NCI-H446 (cell line): ENCODE measurements around the gene FYN.
"Not testable (repeated sequence)": the region's sequence is repeated elsewhere in the genome, so short reads cannot be mapped to it uniquely, and the experiment has no call there.

Experiments
- DNase-seq, 2 experiments: peaks; one replicate each; lab custom pipeline; 2025; lab: John Stamatoyannopoulos, UW

The FYN gene

DNA sequence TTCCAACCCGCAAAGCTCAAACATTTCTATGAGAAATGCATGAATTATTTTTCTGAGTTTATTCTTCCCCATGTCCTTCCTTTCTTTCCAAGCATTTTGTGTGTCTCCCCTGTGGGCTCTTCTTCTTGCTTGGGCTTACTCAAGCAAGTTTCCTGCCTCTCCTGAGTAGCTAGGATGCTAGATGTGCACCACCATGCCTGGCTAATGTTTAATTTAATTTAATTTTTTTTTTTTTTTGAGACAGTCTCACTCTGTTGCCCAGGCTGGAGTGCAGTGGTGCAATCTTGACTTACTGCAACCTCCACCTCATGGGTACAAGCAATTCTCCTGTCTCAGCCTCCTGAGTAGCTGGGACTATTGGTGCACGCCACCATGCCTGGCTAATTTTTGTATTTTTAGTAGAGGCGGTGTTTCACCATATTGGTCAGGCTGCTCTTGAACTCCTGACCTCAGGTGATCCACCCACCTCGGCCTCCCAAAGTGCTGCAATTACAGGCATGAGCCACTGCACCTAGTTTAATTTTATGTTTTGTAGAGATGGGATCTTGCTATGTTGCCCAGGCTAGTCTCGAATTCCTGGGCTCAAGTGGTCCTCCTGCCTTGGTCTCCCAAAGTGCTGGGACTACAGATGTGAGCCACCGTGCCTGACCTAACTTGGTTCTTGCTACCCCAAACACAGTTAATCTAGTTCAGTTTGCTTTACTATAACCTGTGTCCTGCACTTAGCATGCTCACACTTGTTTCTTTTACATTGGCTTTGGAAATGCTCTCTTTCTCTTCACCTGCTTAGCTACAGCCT lies 192.2 kb downstream of the FYN start:
- not testable (repeated sequence) for DNase-seq

DNA sequence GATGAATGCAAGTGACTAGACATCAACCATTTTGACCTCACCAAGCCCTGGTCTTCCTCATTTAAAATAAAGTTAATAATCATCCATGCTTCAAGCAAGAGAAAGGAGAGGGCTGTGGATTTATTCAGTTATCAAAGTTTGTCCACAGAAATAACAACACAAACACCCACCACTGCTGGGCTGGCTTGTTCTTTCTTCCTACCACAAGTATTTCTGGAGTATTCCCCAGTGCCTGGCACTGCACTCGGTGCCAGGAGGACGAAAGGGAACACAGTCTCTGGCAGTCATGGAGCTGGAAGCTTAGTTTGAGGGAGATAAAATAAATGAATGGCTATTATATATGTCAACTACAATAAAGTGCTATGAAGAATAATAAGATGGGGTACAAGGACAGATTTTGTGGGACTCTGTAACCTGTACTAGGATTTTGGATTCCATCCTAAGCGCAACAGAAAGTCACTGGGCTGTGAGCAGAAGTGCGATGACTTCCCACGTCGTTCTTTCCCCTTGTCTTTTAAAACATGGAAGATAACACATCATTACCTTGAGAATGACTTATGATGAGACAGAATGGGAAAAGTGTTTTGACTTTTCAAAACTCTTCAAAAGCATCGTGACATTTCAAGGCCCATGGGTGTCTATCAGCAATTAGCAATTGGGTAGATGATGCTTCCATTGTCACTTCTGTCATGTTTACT lies 193.1 kb downstream of the FYN start:
- DNase-seq, result no peak

DNA sequence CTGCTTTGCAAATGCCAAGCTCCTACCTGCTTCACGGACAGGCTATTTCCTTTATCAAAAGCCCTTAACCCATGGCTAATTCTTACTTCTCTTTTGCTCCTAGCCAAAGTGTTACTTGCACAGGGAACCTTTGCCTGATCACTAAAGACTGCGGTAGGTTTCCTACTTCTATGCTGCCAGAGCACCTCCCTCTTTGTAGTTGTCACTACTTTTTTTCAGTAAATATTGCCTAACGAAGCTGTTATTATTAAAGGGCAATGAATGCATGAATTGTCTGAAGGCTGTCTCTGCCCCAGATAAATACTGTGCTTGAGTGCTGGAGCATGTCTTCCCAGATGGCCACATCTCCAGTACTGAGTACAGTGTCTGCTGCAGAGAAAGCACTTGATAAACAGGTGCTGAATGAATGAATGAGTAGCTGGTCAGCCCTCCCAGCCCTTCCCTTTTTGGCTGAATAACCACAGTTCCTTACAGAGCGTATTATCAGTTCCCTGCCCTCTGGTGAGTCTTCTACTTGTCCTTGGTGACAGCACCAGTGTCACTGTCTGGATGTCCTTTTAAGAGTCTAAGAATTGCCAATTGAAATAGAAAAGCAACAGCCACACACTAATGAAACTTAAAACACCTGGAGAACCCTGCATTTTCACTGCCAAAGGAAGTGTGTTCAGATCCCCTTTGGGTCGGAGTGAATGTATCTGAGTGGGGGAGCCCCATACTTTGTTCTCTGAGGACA lies 194.0 kb downstream of the FYN start:
- DNase-seq, result no peak

DNA sequence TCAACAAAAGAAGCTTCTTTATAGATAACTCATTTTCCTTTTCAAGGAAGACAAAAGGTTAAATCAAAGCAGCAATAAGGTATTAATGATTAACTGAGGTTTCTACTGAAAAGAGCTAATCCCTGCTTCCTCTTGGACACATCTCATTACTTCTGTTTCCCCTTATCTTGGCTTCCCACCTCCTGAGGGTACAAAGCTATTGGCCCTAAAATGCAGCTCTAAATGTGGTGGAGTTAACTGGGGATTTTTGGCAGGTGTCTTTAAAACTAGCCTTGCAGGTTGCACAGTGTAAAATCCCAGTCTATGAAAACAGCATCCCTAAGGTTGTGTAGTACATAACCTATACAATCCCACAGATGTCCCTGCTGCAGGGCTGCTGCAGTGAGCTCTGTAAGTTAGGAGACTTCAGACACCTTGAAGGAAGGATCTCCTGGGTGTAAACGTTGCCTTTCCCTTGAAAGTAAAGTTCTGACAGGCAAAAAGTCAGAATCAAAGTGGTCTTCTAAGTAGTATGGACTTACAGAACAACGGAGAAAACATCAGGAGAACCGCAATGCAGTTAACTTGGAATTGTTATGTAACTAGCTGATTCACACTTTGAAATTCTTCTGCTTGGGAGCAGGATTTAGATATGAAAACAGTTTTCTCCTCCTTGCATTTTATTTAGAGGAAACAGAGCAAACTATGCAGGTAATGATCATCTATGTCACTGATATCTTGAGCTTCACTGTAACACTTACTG lies 195.8 kb downstream of the FYN start:
- DNase-seq, result no peak

DNA sequence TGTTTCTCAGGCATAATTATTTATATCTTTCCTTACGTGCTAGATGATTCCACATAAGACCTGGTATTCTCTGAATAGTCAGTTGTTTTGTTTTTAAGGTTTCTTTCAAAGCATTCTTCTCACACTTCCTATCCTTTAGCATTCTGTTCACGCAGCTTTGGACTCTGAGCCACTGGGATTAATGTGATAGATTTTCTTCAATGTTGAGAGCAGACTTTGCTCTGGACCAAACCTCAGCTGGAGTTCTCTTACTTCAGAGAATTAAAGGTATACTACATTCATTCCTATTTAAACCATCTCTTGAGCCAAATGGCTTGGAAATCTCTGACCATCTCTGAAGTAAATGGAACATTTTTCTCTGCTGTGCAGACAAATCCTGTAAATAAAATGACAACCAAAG lies 196.9 kb downstream of the FYN start:
- DNase-seq, result no peak

DNA sequence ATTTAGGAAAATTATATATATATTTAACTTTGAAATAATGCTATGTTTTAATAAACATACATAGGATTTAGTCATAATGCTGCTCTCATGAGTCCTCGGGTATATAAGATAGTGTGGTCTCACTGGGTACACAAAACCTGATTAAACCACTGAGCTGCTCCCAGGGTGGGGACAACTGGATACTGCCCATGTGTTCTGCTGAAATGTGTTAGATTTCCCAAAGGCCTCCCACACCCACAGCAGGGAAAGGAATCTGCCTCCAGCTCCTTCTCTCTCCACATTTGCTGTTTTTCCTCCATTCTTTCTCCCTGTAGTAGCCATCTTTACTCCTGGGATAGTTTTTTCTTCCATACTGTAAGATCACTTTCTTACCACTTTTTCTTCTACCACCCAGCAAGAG lies 198.4 kb downstream of the FYN start:
- no peak for DNase-seq

DNA sequence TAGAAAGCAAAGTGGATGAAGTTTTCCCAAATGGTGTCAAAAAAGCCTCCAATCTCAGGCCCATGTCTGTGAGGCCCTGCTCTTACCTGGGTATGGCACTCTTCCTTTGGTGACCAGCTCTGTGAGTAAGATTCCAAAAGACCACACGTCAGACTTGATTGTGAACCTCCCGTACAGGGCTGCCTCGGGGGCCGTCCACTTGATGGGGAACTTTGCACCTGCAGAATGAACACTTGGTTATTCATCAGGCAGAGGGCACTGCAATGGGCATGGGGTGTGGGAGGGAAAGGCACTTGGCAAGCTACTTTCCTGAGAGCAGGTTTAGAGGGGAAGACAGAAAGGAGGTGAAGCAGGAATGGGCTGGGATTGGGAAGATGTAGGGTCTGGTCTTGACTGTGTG lies 198.8 kb downstream of the FYN start:
- DNase-seq, result no peak

DNA sequence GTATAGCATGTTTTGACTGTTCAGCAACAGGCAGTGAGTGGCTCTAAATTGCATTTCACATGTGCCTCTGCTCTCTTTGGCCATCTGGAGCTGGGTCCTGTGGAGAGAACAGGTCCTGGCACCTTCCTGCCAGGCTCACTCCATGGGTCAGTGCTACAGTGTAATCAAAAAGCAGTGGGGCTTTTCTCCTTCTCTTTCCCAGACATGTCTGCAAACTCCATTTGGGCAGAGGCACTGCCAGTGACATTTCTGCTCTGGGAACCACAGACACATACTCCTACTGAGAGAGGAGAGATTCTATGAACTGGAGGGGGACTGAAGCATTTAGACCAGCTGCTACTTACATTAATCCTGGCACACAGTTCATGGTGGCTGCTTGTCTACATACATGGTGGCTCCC lies 199.3 kb downstream of the FYN start:
- DNase-seq, result no peak

DNA sequence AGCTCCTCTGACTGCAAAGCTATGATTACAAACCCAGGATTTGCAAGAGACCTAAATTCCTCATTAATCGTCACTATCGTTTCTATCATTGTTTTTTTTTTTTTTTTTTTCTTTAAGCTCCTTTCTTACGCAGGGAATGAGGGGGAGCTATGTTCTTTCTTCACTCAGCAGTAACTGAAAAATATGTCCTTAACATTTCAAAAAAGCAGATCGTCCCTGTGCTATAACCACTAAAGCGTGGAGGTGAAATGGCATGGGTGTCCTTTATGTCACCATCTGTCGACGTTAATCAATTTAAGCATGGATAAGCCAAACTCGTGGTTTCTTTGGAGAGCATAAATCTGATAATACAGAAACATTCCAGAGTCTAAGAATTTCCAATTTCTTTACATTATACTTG lies 199.7 kb downstream of the FYN start:
- no peak for DNase-seq

DNA sequence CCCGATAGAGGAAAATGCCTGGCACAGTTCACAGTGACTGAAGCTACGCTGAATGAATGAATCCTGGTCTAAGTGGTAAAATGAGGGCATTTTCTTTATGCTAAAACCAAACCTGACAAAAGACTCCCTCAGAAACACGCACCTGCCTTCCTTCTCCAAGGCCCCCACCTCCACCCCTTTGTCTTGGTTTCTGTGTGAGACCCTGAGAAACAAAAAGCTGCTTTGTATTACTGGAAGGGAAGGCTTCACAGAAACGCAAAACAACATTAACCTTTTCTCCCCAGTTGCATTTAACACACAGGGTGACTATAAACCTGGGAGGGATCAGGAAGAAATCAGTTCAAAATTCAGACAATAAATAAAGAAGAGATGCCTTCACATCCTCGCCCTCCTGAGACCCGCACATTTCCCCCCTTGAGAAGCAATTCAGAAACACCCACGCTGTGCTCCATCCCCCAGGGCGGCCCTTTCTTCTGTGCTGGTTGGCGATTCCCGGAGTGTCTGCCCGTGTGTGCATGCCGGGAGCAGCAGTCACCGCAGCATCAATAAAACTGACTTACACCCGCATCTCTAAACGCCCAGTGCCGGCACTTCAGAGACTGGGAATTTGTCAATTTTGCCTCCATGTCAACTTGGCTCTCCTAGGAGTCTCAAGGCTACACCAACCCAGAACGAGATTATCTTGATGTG lies 200.3 kb downstream of the FYN start:
- no peak for DNase-seq

DNA sequence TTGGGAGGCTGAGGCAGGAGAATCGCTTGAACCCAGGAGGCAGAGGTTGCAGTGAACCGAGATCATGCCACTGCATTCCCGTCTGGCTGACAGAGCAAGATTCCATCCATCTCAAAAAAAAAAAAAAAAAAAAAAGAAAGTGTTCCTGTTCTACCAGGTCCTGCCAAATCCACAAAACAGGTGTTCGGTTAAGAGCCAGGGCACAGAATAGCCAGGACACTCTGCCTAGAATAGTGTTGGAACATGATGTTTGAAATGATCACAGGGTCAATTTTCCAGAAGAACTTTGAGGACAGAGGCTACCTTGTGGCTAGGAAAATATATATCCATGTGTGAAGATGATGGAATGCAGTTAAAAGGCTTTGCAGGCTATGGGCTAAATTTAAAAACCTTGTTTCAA lies 203.9 kb downstream of the FYN start:
- no peak for DNase-seq

DNA sequence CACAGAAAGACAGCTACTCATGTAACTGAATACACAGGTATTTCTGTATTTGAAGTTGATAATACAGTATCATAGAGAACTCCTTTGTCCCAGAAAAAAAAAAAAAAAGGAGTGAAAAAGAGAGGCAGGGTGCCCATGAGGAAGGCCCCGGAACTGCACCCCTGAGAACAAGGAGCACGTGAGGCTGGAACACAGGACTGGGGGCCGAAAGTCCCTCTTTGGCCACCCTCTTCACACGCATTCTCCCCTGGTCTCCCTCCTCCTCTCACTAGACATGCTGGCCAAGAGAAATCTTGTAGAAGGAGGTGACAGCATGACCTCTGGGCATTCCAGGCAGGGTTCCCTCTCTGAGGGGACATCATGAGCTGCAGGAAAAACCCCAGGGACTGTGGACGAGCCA lies 204.8 kb downstream of the FYN start:
- DNase-seq, result no peak

DNA sequence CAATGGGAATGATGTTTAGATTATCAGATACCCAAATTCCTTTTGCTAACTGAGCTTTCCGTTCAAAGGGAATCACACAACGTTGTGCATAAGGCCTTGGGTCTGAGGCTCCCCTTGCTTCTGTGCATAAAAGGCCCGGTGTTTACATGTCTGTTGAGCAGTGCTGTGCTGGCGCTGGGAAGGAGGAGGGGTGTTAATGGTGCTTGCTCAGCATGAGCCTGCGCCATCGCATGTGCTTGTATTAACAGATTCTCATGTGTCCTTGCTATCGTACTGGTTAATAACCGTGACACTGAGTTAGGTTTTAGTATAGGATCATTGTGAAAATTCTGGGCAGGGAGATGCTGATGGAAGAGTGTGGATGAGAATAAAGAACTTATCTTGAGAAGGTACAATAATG lies 205.3 kb downstream of the FYN start:
- DNase-seq, result no peak

DNA sequence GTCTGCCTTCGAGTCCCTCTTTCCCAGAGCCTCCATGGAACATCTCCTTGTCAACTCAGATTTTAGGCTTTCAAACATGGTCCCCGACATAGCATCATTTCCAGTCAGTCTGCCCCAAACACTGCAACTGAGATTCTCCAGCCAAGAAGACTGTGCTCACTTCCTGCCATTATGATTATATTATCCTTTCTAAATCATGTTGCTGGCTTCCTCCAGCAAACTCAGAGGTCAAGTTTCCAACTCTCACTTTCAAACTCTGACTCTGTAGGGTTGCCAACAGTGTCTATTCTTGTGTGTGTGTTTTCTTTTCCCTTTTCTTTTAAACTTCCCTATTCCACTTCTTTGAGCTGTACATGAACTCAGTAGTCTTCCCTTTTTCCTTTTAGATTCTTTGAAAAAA lies 206.4 kb downstream of the FYN start:
- DNase-seq, result no peak

DNA sequence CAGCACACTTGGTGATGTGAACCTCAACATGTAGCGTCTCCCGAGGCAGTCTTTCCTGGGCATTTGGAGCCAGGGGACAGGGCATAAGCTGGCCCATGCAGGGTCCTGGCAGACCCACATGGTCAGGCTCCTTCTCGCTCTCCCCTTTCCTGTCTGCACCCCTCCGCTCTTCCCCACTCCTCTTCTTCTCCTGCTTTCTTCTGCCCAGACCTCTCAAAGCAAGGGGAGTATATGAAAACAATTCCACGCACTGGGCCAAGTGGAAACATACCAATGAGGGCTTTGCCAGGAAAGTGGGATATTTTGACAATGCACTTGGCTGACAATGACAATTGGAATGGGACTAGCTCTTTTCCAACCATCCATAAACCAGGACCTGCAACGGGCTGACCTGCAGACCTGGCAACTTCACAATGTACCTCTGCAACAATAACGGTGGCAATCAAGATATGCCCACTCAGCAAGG lies 208.7 kb downstream of the FYN start:
- no peak for DNase-seq

DNA sequence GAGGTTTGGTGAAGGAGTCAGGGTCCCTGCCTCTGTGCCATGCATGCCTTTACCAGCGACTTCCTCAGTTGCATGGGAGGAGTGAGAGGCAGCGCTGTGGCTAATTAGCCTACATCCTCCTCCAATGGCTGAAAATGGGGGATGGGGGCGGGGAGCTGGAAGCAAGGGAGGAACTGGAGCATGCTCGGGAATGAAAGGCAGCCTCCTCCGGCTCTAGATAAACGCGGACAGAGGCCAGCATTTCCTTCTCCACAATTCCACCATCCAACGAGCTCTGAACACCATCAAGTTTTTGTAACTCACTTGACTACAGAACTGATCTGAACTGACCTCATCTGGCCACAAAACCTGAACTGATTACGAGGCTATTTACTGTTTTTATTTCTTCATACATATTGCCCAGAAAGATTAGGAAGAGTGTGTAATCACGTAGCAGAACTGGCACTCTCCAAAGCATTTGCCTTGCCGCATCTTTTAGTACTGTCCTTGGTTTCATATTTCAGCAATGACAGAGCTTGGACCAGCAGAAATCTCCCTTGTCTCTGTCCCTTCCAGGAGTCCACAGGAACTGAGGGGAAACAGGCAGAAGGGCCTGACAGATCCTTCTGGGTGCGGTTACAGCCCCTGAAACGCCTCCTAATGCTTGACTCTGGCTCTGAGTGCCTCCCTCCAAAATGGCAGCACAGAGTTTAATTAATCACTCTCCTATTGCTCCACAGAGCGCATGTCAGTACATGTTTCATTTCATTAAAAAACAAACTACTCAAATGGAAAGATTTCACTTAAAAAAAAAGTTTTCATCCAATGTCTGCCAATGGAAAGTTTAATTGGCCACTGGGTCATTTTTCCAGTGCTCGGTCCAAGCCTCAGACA lies 209.3 kb downstream of the FYN start:
- no peak for DNase-seq

DNA sequence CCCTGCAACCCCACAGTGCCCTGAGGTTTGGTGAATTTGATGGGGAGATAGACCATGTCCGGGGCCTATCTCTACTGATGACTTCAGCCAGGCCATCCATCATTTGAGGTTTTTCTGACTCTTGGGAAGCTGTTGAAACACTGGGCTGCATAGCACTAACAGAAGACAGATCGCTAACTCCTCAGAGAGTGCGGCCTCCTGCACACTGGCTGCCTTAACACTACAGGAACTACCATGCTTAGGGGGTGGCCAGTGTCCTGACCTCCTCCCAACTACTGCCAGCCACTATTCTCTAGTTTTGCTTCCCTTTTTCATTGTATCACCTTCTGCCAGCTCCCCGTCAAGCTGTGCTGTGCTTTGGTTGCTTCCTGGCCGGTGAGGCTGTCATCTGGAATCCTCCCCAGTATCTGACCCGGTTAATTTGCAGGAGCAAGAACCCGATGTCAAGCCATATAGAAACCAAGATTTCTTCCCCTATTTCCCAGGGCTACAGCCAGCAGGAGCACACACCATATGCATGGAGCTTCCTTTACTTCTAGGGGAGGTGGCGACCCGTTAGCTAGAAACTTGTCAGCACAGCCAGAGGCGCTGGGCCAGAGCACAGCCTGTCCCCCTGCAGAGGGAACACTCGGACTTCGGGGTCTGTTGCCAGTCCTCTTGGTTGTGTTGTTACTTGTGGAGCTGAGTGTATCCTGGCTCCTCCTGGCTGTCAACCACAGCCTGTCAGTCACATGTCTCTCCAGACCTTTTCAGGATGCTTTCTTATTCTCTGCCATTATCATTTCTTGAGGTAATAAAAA lies 210.3 kb downstream of the FYN start:
- no peak for DNase-seq

DNA sequence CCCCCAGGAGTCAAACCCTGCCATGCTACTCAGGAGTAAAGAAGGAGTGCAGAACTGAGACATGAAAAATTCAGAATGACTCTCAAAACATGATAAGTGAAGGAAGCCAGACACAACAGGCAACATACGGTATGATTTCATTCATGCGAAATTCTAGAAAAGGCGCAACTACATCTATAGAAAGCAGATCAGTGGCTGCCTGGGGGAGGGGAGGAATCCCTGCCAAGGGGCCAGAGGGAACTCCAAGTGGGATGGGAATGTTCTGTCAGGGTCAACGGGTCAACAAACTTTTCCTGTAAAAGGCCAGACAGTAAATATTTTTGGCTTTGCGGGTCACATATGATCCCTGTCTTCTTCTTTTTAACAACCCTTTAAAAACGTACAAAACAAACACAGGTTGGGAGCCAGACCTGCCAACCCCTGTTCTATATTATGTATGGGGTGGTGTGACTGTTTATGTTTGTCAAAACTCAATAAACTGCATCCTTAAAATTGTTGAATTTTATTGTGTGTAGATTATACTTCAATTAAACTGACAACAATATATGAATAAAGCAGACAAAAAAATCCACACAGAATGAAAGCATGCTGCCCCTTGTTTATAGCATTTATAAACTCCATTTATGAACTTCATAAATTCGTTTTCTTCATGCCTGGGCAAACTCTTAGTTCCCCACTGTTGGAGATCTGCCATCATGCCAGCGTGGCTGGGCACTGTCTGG lies 211.0 kb downstream of the FYN start:
- DNase-seq, result no peak

DNA sequence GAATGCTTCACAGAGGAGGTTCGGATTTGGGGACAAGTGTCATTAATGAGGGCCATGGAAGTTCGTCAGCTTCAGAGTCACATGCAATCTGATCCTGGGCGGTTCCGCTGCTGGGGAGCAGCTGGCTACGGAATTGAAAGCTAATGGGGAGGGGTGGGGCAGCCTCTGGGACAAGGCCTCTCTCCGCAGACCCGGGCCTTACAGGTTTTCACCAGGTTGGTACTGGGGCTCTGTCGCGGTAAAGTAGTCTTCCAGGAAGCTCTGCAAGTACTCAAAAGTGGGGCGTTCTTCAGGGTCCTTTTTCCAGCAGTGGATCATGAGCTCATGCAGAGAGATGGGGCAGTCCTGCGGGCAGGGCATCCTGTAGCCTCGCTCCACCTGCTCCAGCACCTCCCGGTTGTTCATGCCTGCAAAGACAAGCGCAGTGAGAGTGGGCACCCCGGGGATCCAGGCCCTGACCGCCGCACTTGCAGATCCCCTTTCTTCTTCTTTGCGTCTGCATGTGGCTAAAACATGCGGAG lies 211.7 kb downstream of the FYN start:
- no peak for DNase-seq
